Esophagus muscularis mucosa (tissue), 4 donors: ENCODE measurements around the gene TMIGD1. TPM values are rescaled to one million over a fixed set of nuclear protein-coding genes. Genes with fewer than 3 reads are reported as not detected.

ENCODE experiments used
- DNase-seq: peaks from one replicate; pipeline ENCODE4 v3.0.0-alpha.2; 2017; ENCODE audit errors: extremely low spot score
- H3K27ac ChIP-seq, 4 donors: fragments of 200-600 bp; sonication (generic); replicated peaks in 1 of 4; 1 replicate in 3 of 4; 2 replicates in 1 of 4; pipeline ENCODE4 v1.5.1; 2016 to 2019; ENCODE audit warnings: mild to moderate bottlenecking in 1 of 4
- H3K27me3 ChIP-seq, 4 donors: fragments of 200-600 bp; sonication (generic); one replicate each; pipeline versions ENCODE4 v1.5.1 to v1.6.0; 2016 to 2019
- H3K36me3 ChIP-seq, 4 donors: fragments of 200-600 bp; sonication (generic); one replicate each; pipeline ENCODE4 v1.5.1; 2016 to 2019
- H3K4me1 ChIP-seq, 4 donors: fragments of 200-600 bp; sonication (generic); one replicate each; pipeline ENCODE4 v1.5.1; 2016 to 2019
- H3K4me3 ChIP-seq, 4 donors: fragments of 200-600 bp; sonication (generic); 1 replicate in 2 of 4; 2 replicates in 2 of 4; pipeline ENCODE4 v1.5.1; 2016 to 2019; ENCODE audit warnings: mild to moderate bottlenecking in 4 of 4, moderate library complexity in 1 of 4
- H3K9me3 ChIP-seq, 4 donors: fragments of 200-600 bp; sonication (generic); 1 replicate in 3 of 4; 2 replicates in 1 of 4; pipeline ENCODE4 v1.5.1; 2016 to 2019
- CTCF ChIP-seq, 3 experiments: fragments of 200-600 bp in 2 of 3; fragments of 450-650 bp in 1 of 3; sonication (generic) in 2 of 3; IDR thresholded peaks; one replicate each; pipeline ENCODE4 v1.5.1; 2017 to 2019; ENCODE audit warnings: antibody characterized with exemption in 3 of 3, mild to moderate bottlenecking in 2 of 3, moderate library complexity in 1 of 3
- EP300 ChIP-seq: sonication (generic); formaldehyde crosslinking; IDR thresholded peaks from one replicate; pipeline ENCODE4 v1.6.1; 2017; ENCODE audit warnings: antibody characterized with exemption
- POLR2A ChIP-seq: fragments of 450-650 bp; IDR thresholded peaks from one replicate; pipeline ENCODE4 v1.6.1; 2017; ENCODE audit warnings: antibody characterized with exemption, moderate library complexity, mild to moderate bottlenecking, low read depth
- POLR2AphosphoS5 ChIP-seq, 2 donors: sonication (generic); formaldehyde crosslinking; IDR thresholded peaks; one replicate each; pipeline ENCODE4 v1.6.1; 2017; ENCODE audit warnings: antibody characterized with exemption in 2 of 2
- WGBS: methylation state at CpG from one replicate; pipeline ENCODE4 v1.1.5; 2018; 5-methylcytosine and 5-hydroxymethylcytosine counted together
- intact Hi-C: fragments of 100-400 bp; cut with DNase I; formaldehyde crosslinking; loops from one replicate; pipeline ENCODE4 v1.15.1; 2023
- small RNA-seq, 3 donors: library from RNA; depleted of rRNA; stranded (forward); fragments of <200 nt; gene quantifications; one replicate each; pipeline ENCODE3, GENCODE V24; 2016
- total RNA-seq, 4 donors: library from RNA; depleted of rRNA; stranded (reverse); fragments of >200 nt; gene quantifications; one replicate each; pipeline versions ENCODE4 v1.1.0 to v1.2.1, GENCODE V29; 2016

The TMIGD1 gene
- total RNA-seq, 4 donors from 2014 or later, result 0.29 TPM; not detected in 3

- no peak for DNase-seq
- Histone ChIP-seq H3K36me3 (peaks cover 36 to 91% (median 77%) of the 10 kb centered on the region in 4 donors), H3K4me3 (no peak overlapping the region), H3K27ac (no peak overlapping the region), H3K4me1 (no peaks in the 10 kb centered on the region), H3K27me3 (no peaks in the 10 kb centered on the region), H3K9me3 (no peaks in the 10 kb centered on the region)
- TF ChIP-seq POLR2A (no peak), EP300 (no peak), CTCF (IDR thresholded peaks at IDR 0.05) (no peak), POLR2AphosphoS5 (IDR thresholded peaks at IDR 0.05) (no peak)
- 96% methylated on average over 6 of the region's 6 CpGs for WGBS
- intact Hi-C loops, result no loop called here
Measured at GRCh38 chr17:30271102-30271501, 62.8 kb downstream of the TMIGD1 start.

- Histone ChIP-seq H3K36me3 (peaks cover 28 to 89% (median 63%) of the 10 kb centered on the region in 4 donors), H3K27ac (no peak overlapping the region), H3K9me3 (no peaks in the 10 kb centered on the region), H3K4me3 (no peak overlapping the region), H3K4me1 (peaks cover 8 to 25% (median 9%) of the 10 kb centered on the region in 4 donors), H3K27me3 (no peaks in the 10 kb centered on the region)
- TF ChIP-seq CTCF (IDR thresholded peaks at IDR 0.05) (no peak), EP300 (no peak), POLR2A (no peak)
- no peak for DNase-seq
- 93% methylated on average over 2 of the region's 2 CpGs for WGBS
- intact Hi-C loops, result no loop called here
Measured at GRCh38 chr17:30267625-30268024, 66.2 kb downstream of the TMIGD1 start.

Small RNA genes within 50 kb of the gene (small RNA-seq; reads per million reads assigned to genes)
- gene RF00019 (0 reads per million in 3 donors), gene RNU6-1267P (0 reads per million in 3 donors), gene RNU6-990P (0 reads per million in 3 donors)

Other genes starting within 250 kb of the TMIGD1 start
- gene NSRP1, start 217.2 kb downstream of the TMIGD1 start, total RNA-seq, result 10 to 100 TPM; 20.0 to 38.6 (median 30.3) TPM
- under 1 TPM; 0.11 to 0.50 (median 0.27) TPM for gene SLC6A4, start 98.4 kb downstream of the TMIGD1 start, total RNA-seq
- gene BLMH, start 42.1 kb downstream of the TMIGD1 start, total RNA-seq, result 10 to 100 TPM; 16.6 to 22.4 (median 20.8) TPM
- gene CPD, start 44.9 kb upstream of the TMIGD1 start, total RNA-seq, result 100 to 1,000 TPM in 2 of 4 donors, 10 to 100 TPM in 2; 67.0 to 141 (median 95.1) TPM
- 10 to 100 TPM; 28.3 to 49.5 (median 34.2) TPM for gene GOSR1, start 143.4 kb upstream of the TMIGD1 start, total RNA-seq